ENCODE data around the gene ISCA2. TPM values are rescaled to one million over a fixed set of nuclear protein-coding genes. Genes with fewer than 3 reads are reported as not detected.
"Not testable (repeated sequence)": the region's sequence is repeated elsewhere in the genome, so short reads cannot be mapped to it uniquely, and the experiment has no call there.

Gene ISCA2
- total and polyA plus RNA-seq, 4 donors: 19.7 to 24.7 (median 21.5) TPM

DNA sequence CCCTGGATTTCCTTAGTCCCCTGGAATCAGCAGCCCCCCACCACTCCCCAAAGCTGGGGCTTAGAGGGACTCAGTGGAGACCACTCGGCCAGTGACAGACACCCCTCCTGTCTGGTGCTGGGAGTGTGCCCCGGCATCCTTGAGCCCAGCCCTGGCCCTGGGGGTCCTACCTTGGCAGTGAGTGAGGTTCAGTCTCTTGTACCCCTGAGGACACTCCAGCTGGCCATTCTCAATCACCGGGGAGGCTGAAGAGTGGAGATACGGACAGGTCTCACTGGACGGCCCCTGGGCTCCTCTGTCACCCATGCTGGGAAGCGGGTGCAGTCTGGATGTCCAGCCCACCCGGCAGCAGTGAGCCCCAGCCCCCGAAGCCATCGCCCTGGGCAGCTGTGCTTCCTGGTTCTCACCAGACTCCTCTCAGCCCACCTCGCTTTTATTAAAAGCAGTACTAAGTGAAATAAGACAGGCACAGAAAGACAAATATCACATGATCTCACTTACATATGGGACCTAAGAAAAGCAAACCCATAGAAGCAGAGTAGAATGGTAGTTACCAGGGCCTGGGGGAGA is 42.3 kb downstream of the ISCA2 start:
- no peaks in the 10 kb centered on the region for H3K9me3 ChIP-seq (ENCODE audit: control insufficient read depth in 4 of 4, insufficient read depth in 3 of 4, low read length in 3 of 4)

DNA sequence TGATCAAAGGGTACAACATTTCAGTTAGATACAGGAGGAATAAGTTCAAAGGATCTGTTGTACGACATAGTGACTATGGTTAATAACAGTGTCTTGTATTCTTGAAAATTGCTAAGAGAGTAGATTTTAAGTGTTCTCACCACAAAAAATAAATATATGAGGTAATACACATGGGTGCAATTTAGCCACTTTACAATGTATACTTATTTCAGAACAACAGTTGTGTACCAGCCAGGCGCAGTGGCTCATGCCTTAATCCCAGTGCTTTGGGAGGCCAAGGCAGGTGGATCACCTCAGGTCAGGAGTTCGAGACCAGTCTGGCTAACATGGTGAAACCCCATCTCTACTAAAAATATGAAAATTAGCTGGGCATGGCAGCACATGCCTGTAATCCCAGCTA is 42.8 kb downstream of the ISCA2 start:
- not testable (repeated sequence) for H3K9ac ChIP-seq (ENCODE audit: insufficient read depth in 1 of 2, low read length in 2 of 2); H3K36me3 ChIP-seq (ENCODE audit: control insufficient read depth in 4 of 4, insufficient read depth in 4 of 4, low read length in 4 of 4); H3K27me3 ChIP-seq (ENCODE audit: control insufficient read depth in 3 of 3, insufficient read depth in 3 of 3, low read length in 2 of 3); H3K4me1 ChIP-seq (ENCODE audit: control insufficient read depth in 5 of 5, insufficient read depth in 5 of 5, low read length in 5 of 5); ATAC-seq (ENCODE audit: insufficient read depth, low FRiP score); H3K4me3 ChIP-seq; H3K9me3 ChIP-seq (ENCODE audit: control insufficient read depth in 4 of 4, insufficient read depth in 3 of 4, low read length in 3 of 4); DNase-seq; H3K27ac ChIP-seq (ENCODE audit: low read depth in 1 of 2, low read length in 1 of 2)
- WGBS, 2 donors: 72 to 94% methylated on average over 3 of the region's 3 CpGs

More for the DNA sequence above, 42.3 kb downstream of the ISCA2 start:
- H3K4me1 ChIP-seq (ENCODE audit: control insufficient read depth in 5 of 5, insufficient read depth in 5 of 5, low read length in 5 of 5): peaks cover 0 to 6% (median 0%) of the 10 kb centered on the region in 5 donors
- TF ChIP-seq, protein P1, sequence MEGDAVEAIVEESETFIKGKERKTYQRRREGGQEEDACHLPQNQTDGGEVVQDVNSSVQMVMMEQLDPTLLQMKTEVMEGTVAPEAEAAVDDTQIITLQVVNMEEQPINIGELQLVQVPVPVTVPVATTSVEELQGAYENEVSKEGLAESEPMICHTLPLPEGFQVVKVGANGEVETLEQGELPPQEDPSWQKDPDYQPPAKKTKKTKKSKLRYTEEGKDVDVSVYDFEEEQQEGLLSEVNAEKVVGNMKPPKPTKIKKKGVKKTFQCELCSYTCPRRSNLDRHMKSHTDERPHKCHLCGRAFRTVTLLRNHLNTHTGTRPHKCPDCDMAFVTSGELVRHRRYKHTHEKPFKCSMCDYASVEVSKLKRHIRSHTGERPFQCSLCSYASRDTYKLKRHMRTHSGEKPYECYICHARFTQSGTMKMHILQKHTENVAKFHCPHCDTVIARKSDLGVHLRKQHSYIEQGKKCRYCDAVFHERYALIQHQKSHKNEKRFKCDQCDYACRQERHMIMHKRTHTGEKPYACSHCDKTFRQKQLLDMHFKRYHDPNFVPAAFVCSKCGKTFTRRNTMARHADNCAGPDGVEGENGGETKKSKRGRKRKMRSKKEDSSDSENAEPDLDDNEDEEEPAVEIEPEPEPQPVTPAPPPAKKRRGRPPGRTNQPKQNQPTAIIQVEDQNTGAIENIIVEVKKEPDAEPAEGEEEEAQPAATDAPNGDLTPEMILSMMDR (IDR thresholded peaks at IDR 0.05; ENCODE audit: control extremely low read depth, extremely low read depth): no peak
- no peaks in the 10 kb centered on the region for H3K27me3 ChIP-seq (ENCODE audit: control insufficient read depth in 3 of 3, insufficient read depth in 3 of 3, low read length in 2 of 3)
- H3K27ac ChIP-seq (ENCODE audit: low read depth in 1 of 2, low read length in 1 of 2): no peak overlapping the region
- peaks cover 0 to 2% (median 0%) of the 10 kb centered on the region in 4 donors for H3K36me3 ChIP-seq (ENCODE audit: control insufficient read depth in 4 of 4, insufficient read depth in 4 of 4, low read length in 4 of 4)
- H3K4me3 ChIP-seq: no peak overlapping the region
- DNase-seq: no peak
- no peak for ATAC-seq (ENCODE audit: insufficient read depth, low FRiP score)
- 69 to 89% methylated on average over 10 of the region's 10 CpGs for WGBS, 2 donors
- no peak overlapping the region for H3K9ac ChIP-seq (ENCODE audit: insufficient read depth in 1 of 2, low read length in 2 of 2)

DNA sequence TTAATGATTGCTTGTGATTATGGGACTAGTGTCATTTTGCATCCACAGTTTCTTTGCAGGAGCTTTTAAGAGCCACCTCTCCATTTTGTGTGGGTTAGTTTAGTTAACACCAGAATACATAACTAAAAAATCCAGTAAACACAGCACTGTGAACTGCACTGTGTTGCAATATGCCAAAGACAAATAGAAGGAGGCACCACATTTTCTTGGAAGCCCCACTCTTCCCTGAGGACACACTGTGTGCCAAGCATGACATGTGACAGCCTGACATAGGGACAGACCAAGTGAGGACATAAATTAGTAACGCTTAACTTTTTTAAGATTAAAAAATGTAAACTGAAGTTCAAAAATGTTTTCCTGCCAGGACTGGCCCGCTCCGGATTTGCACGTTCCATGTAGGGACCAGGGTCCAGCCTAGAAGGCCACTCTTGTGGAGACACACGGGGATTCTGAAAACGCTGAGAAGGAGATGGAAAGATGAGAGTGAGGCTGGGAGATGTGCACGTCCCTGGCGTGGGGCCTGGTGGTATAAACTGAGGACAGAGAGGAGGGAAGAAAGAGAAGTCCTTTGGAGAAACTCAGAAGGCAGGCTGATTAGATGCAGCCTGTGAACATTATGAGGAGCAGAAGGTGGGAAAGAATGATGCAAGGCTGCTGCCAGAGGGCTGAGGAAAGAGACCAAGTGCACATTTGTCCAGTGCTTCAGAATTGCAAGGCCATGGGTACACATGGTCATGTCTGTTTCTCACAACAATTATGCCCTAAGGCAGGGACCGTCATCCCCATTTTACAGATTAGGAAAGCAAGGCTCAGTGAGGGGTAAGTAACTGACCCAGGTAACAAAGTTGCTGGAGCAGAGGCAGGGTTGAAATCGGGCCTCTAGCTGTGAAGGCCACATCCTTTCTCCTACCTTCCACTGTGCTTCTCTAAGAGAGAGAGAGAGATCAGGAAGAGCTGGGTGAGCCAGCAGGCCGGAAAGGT is 45.1 kb downstream of the ISCA2 start:
- DNase-seq: peak in 1 of 3 donors; percentile 45
- H3K9me3 ChIP-seq (ENCODE audit: control insufficient read depth in 4 of 4, insufficient read depth in 3 of 4, low read length in 3 of 4): no peaks in the 10 kb centered on the region

More for the DNA sequence above, 45.1 kb downstream of the ISCA2 start:
- Histone ChIP-seq H3K27ac (ENCODE audit: low read depth in 1 of 2, low read length in 1 of 2) (no peak overlapping the region), H3K36me3 (ENCODE audit: control insufficient read depth in 4 of 4, insufficient read depth in 4 of 4, low read length in 4 of 4) (peaks cover 0 to 2% (median 0%) of the 10 kb centered on the region in 4 donors), H3K4me3 (no peak overlapping the region), H3K27me3 (ENCODE audit: control insufficient read depth in 3 of 3, insufficient read depth in 3 of 3, low read length in 2 of 3) (no peaks in the 10 kb centered on the region), H3K4me1 (ENCODE audit: control insufficient read depth in 5 of 5, insufficient read depth in 5 of 5, low read length in 5 of 5) (peaks cover 0 to 3% (median 0%) of the 10 kb centered on the region in 5 donors), H3K9ac (ENCODE audit: insufficient read depth in 1 of 2, low read length in 2 of 2) (no peak overlapping the region)
- 83 to 89% methylated on average over 11 of the region's 11 CpGs for WGBS, 2 donors
- no peak for ATAC-seq (ENCODE audit: insufficient read depth, low FRiP score)
- TF ChIP-seq, protein P1 (IDR thresholded peaks at IDR 0.05; ENCODE audit: control extremely low read depth, extremely low read depth): no peak

Measured in lung (tissue), 12 donors.